ENCODE results near the gene SHTN1. TPM values are rescaled to one million over a fixed set of nuclear protein-coding genes. Genes with fewer than 3 reads are reported as not detected.

Gene SHTN1
- total RNA-seq, 1 donor from 2014 or later, result 20.2 TPM

DNA sequence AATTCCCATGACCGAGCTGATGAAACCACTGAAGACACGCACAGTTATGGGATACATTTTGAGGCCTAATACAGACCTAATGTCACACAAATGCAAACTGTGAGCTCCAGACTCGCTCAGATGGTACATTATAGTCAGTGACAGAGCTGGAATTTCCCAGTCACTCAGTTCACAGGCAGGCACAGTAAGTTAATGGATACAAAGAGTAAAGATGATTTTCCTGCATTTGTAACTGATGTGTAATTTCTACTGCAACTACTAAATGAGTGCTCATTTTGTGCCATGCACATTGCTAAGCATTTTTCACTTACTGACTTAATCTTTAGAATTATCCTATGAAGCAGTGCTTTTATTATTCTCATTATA, 99.2 kb downstream of the SHTN1 start:
- TF ChIP-seq, protein P1, sequence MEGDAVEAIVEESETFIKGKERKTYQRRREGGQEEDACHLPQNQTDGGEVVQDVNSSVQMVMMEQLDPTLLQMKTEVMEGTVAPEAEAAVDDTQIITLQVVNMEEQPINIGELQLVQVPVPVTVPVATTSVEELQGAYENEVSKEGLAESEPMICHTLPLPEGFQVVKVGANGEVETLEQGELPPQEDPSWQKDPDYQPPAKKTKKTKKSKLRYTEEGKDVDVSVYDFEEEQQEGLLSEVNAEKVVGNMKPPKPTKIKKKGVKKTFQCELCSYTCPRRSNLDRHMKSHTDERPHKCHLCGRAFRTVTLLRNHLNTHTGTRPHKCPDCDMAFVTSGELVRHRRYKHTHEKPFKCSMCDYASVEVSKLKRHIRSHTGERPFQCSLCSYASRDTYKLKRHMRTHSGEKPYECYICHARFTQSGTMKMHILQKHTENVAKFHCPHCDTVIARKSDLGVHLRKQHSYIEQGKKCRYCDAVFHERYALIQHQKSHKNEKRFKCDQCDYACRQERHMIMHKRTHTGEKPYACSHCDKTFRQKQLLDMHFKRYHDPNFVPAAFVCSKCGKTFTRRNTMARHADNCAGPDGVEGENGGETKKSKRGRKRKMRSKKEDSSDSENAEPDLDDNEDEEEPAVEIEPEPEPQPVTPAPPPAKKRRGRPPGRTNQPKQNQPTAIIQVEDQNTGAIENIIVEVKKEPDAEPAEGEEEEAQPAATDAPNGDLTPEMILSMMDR (IDR thresholded peaks at IDR 0.05), result no peak
- Mint-ChIP-seq H3K27ac (ENCODE audit: unreplicated experiment) (no peak overlapping the region), H3K4me1 (ENCODE audit: low read depth) (no peaks in the 10 kb centered on the region), H3K27me3 (ENCODE audit: low read depth) (no peaks in the 10 kb centered on the region), H3K9me3 (ENCODE audit: low read depth) (no peaks in the 10 kb centered on the region), H3K4me3 (ENCODE audit: unreplicated experiment) (no peak overlapping the region), H3K36me3 (ENCODE audit: low read depth) (peaks cover 14% of the 10 kb centered on the region)
- DNase-seq (ENCODE audit: low spot score), result no peak

DNA sequence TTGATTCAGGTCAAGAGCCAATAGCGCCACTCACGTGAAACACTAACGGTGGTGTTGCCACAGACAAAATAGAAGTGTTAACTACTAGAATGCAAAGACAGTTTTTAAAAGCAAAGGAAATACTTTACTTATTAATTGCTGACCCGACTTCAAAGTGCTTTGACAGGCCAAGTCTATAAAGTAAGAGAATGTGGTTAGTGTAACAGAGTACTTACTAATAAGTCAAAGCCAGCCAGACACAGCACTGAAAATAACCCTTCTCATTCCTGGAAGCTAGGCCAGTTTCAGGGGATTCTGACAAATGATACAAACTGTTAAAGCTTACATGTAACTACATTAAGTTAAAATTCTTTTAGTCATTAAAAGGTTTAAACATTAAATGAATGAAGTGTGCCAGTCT, 105.4 kb downstream of the SHTN1 start:
- no peak for DNase-seq (ENCODE audit: low spot score)

DNA sequence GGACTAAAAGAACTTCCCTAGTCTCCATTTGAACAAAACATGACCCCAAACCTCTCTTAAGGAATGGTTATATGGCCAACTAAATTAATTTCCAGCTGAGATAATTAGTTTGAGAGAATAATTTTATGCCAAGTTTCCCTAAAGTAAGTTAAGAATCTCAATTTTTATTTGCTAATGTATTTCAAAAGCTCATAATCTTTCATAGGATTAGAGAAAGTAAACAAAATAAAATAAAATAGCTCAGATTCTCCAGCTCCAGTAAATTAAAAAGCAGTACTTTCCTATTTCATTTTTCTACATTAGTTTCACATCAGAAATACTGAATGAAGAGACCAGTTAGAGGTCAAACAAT, 111.3 kb downstream of the SHTN1 start:
- no peaks in the 10 kb centered on the region for H3K27me3 Mint-ChIP-seq (ENCODE audit: low read depth)
- TF ChIP-seq, protein P1 (IDR thresholded peaks at IDR 0.05), result no peak
- peaks cover 44% of the 10 kb centered on the region for H3K4me1 Mint-ChIP-seq (ENCODE audit: low read depth)
- DNase-seq (ENCODE audit: low spot score), result no peak
- no peak overlapping the region for H3K4me3 Mint-ChIP-seq (ENCODE audit: unreplicated experiment)
- H3K36me3 Mint-ChIP-seq (ENCODE audit: low read depth), result no peaks in the 10 kb centered on the region
- H3K9me3 Mint-ChIP-seq (ENCODE audit: low read depth), result no peaks in the 10 kb centered on the region
- no peak overlapping the region for H3K27ac Mint-ChIP-seq (ENCODE audit: unreplicated experiment)

More for the DNA sequence above, 105.4 kb downstream of the SHTN1 start:
- no peak overlapping the region for H3K27ac Mint-ChIP-seq (ENCODE audit: unreplicated experiment)
- H3K36me3 Mint-ChIP-seq (ENCODE audit: low read depth), result peaks cover 13% of the 10 kb centered on the region
- H3K9me3 Mint-ChIP-seq (ENCODE audit: low read depth), result no peaks in the 10 kb centered on the region
- TF ChIP-seq, protein P1 (IDR thresholded peaks at IDR 0.05), result no peak
- H3K4me3 Mint-ChIP-seq (ENCODE audit: unreplicated experiment), result no peak overlapping the region
- no peaks in the 10 kb centered on the region for H3K27me3 Mint-ChIP-seq (ENCODE audit: low read depth)
- H3K4me1 Mint-ChIP-seq (ENCODE audit: low read depth), result no peaks in the 10 kb centered on the region

DNA sequence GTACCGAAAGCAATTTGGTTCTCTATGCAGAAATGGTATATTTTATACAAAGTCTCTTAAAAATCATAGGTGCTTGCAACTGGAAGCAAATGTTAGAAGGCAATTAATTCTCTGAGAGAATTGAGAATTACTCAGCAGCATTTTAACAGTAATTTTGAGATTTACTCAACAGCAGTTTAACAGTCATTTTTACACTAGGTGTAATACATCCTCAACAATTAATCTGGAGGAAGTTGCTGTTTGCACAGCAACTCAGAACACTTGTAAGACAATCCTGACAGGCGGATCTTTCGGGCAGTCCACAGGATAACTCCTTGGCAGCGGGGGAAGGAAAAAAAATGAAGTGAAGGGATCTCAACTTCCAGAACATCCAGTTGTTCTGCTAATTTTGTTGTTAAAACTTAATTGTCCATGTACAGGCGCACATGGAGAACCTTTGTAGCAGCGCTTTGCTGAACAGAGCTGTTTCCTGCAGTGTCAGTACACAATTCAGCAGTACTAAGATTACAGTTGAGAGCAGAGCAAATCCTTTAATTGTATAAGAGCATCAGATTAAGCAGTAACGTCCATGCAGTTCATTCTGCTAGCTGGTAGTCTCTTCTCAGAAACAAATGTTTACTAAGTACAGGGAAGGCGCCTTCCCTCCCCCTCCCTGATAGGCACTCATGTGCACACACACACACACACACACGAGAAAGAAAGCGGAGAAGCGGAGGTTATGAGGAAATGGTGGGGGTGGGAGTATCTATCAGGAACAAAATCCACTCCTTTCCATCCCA, 111.9 kb downstream of the SHTN1 start:
- TF ChIP-seq, protein P1 (IDR thresholded peaks at IDR 0.05), result no peak
- Mint-ChIP-seq H3K9me3 (ENCODE audit: low read depth) (no peaks in the 10 kb centered on the region), H3K27ac (ENCODE audit: unreplicated experiment) (peak overlapping the region; percentile 37), H3K36me3 (ENCODE audit: low read depth) (no peaks in the 10 kb centered on the region), H3K27me3 (ENCODE audit: low read depth) (no peaks in the 10 kb centered on the region), H3K4me3 (ENCODE audit: unreplicated experiment) (no peak overlapping the region), H3K4me1 (ENCODE audit: low read depth) (peaks cover 50% of the 10 kb centered on the region)
- no peak for DNase-seq (ENCODE audit: low spot score)

DNA sequence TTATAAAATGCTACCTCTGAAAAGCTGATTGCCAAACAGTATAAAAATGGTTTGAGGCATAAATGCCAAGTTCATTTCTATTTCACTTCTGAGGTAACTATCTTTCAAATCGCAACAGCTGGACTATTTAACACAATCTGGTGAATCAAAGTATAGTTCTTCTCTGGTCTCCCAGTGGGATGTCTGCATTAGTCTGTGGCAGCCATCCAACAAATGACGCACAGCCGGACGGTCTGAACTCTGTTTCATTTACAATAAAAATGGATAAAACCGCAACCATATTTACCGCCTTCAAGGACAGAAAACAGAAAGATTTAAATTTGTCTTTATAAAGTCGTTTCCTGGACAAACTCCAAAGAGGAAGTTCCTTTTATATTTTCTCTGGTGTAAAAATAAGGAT, 113.8 kb downstream of the SHTN1 start:
- no peak for DNase-seq (ENCODE audit: low spot score)
- no peaks in the 10 kb centered on the region for H3K27me3 Mint-ChIP-seq (ENCODE audit: low read depth)
- no peaks in the 10 kb centered on the region for H3K9me3 Mint-ChIP-seq (ENCODE audit: low read depth)
- H3K36me3 Mint-ChIP-seq (ENCODE audit: low read depth), result peaks cover 3% of the 10 kb centered on the region
- H3K4me3 Mint-ChIP-seq (ENCODE audit: unreplicated experiment), result peak overlapping the region; percentile 50
- H3K4me1 Mint-ChIP-seq (ENCODE audit: low read depth), result peaks cover 53% of the 10 kb centered on the region
- TF ChIP-seq, protein P1 (IDR thresholded peaks at IDR 0.05), result no peak
- peak overlapping the region; percentile 60 for H3K27ac Mint-ChIP-seq (ENCODE audit: unreplicated experiment)

Measured in chondrocyte (in vitro differentiated cells).